ENCODE data around the gene DLGAP1. TPM values are rescaled to one million over a fixed set of nuclear protein-coding genes. Genes with fewer than 3 reads are reported as not detected.

Gene DLGAP1
- total and polyA plus RNA-seq, 2 of the 8 experiments (the other 6 are each of a cell fraction or from before 2014, with no cell fraction given) = 11.8 to 16.9 TPM

DNA sequence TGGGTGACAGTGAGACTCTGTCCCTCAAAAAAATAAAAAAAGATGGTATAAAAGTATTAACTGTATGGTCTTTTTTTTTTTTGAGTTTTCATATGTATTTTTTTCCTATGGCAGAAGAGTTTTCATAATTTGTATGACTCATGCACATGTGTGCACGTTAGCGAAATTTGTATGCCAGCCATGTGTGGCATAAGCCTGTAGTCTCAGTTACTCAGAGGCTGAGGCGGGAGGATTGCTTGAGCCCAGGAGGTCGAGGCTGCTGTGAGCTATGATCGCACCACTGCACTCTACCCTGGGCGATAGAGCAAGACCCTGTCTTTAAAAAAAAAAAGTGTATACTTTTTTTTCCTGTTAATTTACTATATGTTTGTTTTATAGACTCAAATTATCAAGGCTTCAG lies 844.3 kb downstream of the DLGAP1 start:
- Histone ChIP-seq H4K20me1 (replicated peaks in 1 of 2; ENCODE audit: control insufficient read depth in 1 of 2, insufficient read depth in 2 of 2, low read length in 2 of 2) (no peaks in the 10 kb centered on the region), H3K9ac (replicated peaks in 1 of 4; ENCODE audit: extremely low read depth in 1 of 4, low read depth in 3 of 4, low read length in 3 of 4) (no peak overlapping the region), H4K8ac (ENCODE audit: extremely low read depth, insufficient read depth, low read length) (no peak overlapping the region; the same call in 1 of the 2 replicates), H3K36me3 (ENCODE audit: control insufficient read depth in 2 of 4, insufficient read depth in 4 of 4, low read length in 3 of 4) (peaks cover 0 to 30% (median 8%) of the 10 kb centered on the region in 4 experiments; a peak in 4 of 8 replicates), H3K23ac (ENCODE audit: insufficient read length) (no peak overlapping the region), H3K14ac (ENCODE audit: insufficient read length) (no peak overlapping the region), H3K9me3 (ENCODE audit: insufficient read depth in 2 of 2, low read depth in 1 of 2, low read length in 1 of 2) (no peaks in the 10 kb centered on the region), H4K5ac (ENCODE audit: insufficient read length, low read depth, low read length) (no peak overlapping the region), H3K4ac (replicated peaks; ENCODE audit: insufficient read length, low read depth, low read length) (no peak overlapping the region), H3K4me2 (ENCODE audit: insufficient read depth in 1 of 2, low read depth in 2 of 2, low read length in 2 of 2) (no peak overlapping the region), H3K79me1 (ENCODE audit: low read depth, low read length) (no peaks in the 10 kb centered on the region), H3K4me1 (replicated peaks in 1 of 4; ENCODE audit: control insufficient read depth in 3 of 4, insufficient read depth in 4 of 4, low read length in 3 of 4) (peaks cover 0 to 14% (median 5%) of the 10 kb centered on the region in 4 experiments; a peak in 6 of 7 replicates), H3K4me3 (ENCODE audit: extremely low read depth in 1 of 4, insufficient read depth in 2 of 4, low read depth in 3 of 4, low read length in 4 of 4) (no peak overlapping the region), H2BK12ac (ENCODE audit: low read depth, low read length) (no peak overlapping the region), H2BK20ac (ENCODE audit: low read length) (no peak overlapping the region), H2AK5ac (ENCODE audit: low read depth, low read length) (no peak overlapping the region), H2AFZ (ENCODE audit: low read length) (no peak overlapping the region), H2BK15ac (ENCODE audit: low read length) (no peak overlapping the region), H2BK5ac (ENCODE audit: low read depth, low read length) (no peak overlapping the region), H4K91ac (replicated peaks; ENCODE audit: insufficient read length, low read length) (no peak overlapping the region), H3K18ac (ENCODE audit: extremely low read depth, low read length) (0 out of 2 replicates have a peak overlapping the region, but pooled peaks have one; percentile 90), H3K27me3 (replicated peaks in 1 of 4; ENCODE audit: control insufficient read depth in 3 of 4, extremely low read depth in 1 of 4, insufficient read depth in 3 of 4, low read length in 3 of 4) (no peaks in the 10 kb centered on the region), H3K27ac (ENCODE audit: low read depth, low read length) (no peak overlapping the region), H3K23me2 (ENCODE audit: low read depth, low read length) (0 out of 2 replicates have a peak, but pooled peaks cover 3% of the 10 kb centered on the region), H3K56ac (replicated peaks; ENCODE audit: insufficient read length, low read depth, low read length) (no peak overlapping the region), H2BK120ac (replicated peaks; ENCODE audit: low read depth, low read length) (no peak overlapping the region), H3K79me2 (ENCODE audit: control insufficient read depth in 1 of 2, insufficient read depth in 2 of 2, low read length in 2 of 2) (peaks cover 4 to 24% of the 10 kb centered on the region in 2 experiments; a peak in 3 of 4 replicates)
- WGBS, 2 experiments (ENCODE audit: extremely low coverage in 1 of 2, insufficient coverage in 1 of 2, insufficient read length in 1 of 2, insufficient replicate concordance in 2 of 2, low coverage in 1 of 2, low lambda C conversion rate in 2 of 2, missing lambda C conversion rate in 1 of 2) = 94% methylated on average over 6 of the region's 6 CpGs; no CpG with 5 or more reads in 1 of the 2 experiments
- ChIA-PET POLR2A (ENCODE audit: partially characterized antibody) (interaction anchor here (0.6 to 4.3 kb wide), 10 partner anchors 8 to 315 kb away, joined by 3 to 38 read pairs (median 4); no protein-coding TSS in a partner anchor), CTCF (ENCODE audit: partially characterized antibody) (interaction anchor here (0.6 to 1.8 kb wide), 7 partner anchors 13 to 163 kb away, joined by 3 to 5 read pairs (median 3); no protein-coding TSS in a partner anchor)
- no peak for DNase-seq (ENCODE audit: low read depth in 1 of 2, low spot score in 2 of 2)
- TF ChIP-seq POLR2AphosphoS5 (IDR thresholded peaks at IDR 0.05; ENCODE audit: low read depth, low read length) = no peak
- TF ChIP-seq POLR2A (IDR thresholded peaks at IDR 0.05; ENCODE audit: control extremely low read depth in 1 of 2, low read depth in 2 of 2, low read length in 2 of 2) = no peak
- no peak for TF ChIP-seq ZNF274 (IDR thresholded peaks at IDR 0.05; ENCODE audit: borderline replicate concordance, extremely low read depth, low read length)
- no peak for TF ChIP-seq CREB1 (IDR thresholded peaks at IDR 0.05)
- no peak for FAIRE-seq
